ENCODE data around the gene CSGALNACT2. TPM values are rescaled to one million over a fixed set of nuclear protein-coding genes. Genes with fewer than 3 reads are reported as not detected.

CSGALNACT2 gene
- total RNA-seq, 1 experiment from 2014 or later, result 3.6 TPM

- Histone ChIP-seq H3K27me3 (ENCODE audit: low read length) (no peaks in the 10 kb centered on the region), H2AFZ (ENCODE audit: low read length) (no peak overlapping the region), H3K9me2 (replicated peaks; ENCODE audit: low read length) (no peaks in the 10 kb centered on the region; the same call in 1 of the 2 replicates), H3K4me2 (ENCODE audit: low read length) (no peak overlapping the region), H3K4me3 (ENCODE audit: low read length) (no peak overlapping the region), H3K4me1 (ENCODE audit: insufficient read depth, low read length) (no peaks in the 10 kb centered on the region), H3K36me3 (ENCODE audit: low read depth, low read length) (peaks cover 6% of the 10 kb centered on the region), H3K79me2 (ENCODE audit: low read length) (no peaks in the 10 kb centered on the region), H3F3A (ENCODE audit: low read length, unreplicated experiment) (no peaks in the 10 kb centered on the region), H4K20me1 (ENCODE audit: low read length) (no peaks in the 10 kb centered on the region), H3K27ac (ENCODE audit: low read length) (no peak overlapping the region), H3K9me3 (ENCODE audit: low read length) (no peaks in the 10 kb centered on the region), H3K9ac (ENCODE audit: low read length) (no peak overlapping the region)
- ChIA-PET POLR2A (ENCODE audit: unreplicated experiment) (no interaction called here), CTCF (no interaction called here)
- intact Hi-C loops (cut with micrococcal nuclease), result no loop called here
- no peak for TF ChIP-seq CTCF (conservative IDR thresholded peaks at IDR 0.05; ENCODE audit: low read depth, low read length)
- TF ChIP-seq EZH2phosphoT487 (IDR thresholded peaks at IDR 0.05; ENCODE audit: borderline replicate concordance, low read length), result no peak
- no peak for TF ChIP-seq EZH2 (IDR thresholded peaks at IDR 0.05; ENCODE audit: low read length, unreplicated experiment)
- no peak for DNase-seq
- ATAC-seq, result no peak
- BruUV-seq (replicated peaks), result no TSS peak
These were observed 36.7 kb downstream of the CSGALNACT2 start for GRCh38 chr10:43174969-43175368.

- no peak overlapping the region for H3K4me2 ChIP-seq (ENCODE audit: low read length)
- no peak overlapping the region for H3K9ac ChIP-seq (ENCODE audit: low read length)
- DNase-seq, result no peak
- CTCF ChIA-PET, result no interaction called here
- no peaks in the 10 kb centered on the region for H3K27me3 ChIP-seq (ENCODE audit: low read length)
- POLR2A ChIA-PET (ENCODE audit: unreplicated experiment), result no interaction called here
- no peak overlapping the region for H2AFZ ChIP-seq (ENCODE audit: low read length)
- H3K4me1 ChIP-seq (ENCODE audit: insufficient read depth, low read length), result no peaks in the 10 kb centered on the region
- no TSS peak for BruUV-seq (replicated peaks)
- intact Hi-C loops (cut with micrococcal nuclease), result no loop called here
- H4K20me1 ChIP-seq (ENCODE audit: low read length), result no peaks in the 10 kb centered on the region
- no peaks in the 10 kb centered on the region for H3K9me3 ChIP-seq (ENCODE audit: low read length)
- no peak for ATAC-seq
- H3K36me3 ChIP-seq (ENCODE audit: low read depth, low read length), result peaks cover 6% of the 10 kb centered on the region
- TF ChIP-seq CTCF (conservative IDR thresholded peaks at IDR 0.05; ENCODE audit: low read depth, low read length) (no peak), EZH2phosphoT487 (IDR thresholded peaks at IDR 0.05; ENCODE audit: borderline replicate concordance, low read length) (no peak), EZH2 (IDR thresholded peaks at IDR 0.05; ENCODE audit: low read length, unreplicated experiment) (no peak)
- no peaks in the 10 kb centered on the region; the same call in 1 of the 2 replicates for H3K9me2 ChIP-seq (replicated peaks; ENCODE audit: low read length)
- no peaks in the 10 kb centered on the region for H3F3A ChIP-seq (ENCODE audit: low read length, unreplicated experiment)
- no peak overlapping the region for H3K4me3 ChIP-seq (ENCODE audit: low read length)
- H3K27ac ChIP-seq (ENCODE audit: low read length), result no peak overlapping the region
- no peaks in the 10 kb centered on the region for H3K79me2 ChIP-seq (ENCODE audit: low read length)
These were observed 38.0 kb downstream of the CSGALNACT2 start for GRCh38 chr10:43176271-43176670.

GRCh38 chr10:43177595-43177994 lies 39.4 kb downstream of the CSGALNACT2 start:
- no peak for TF ChIP-seq EZH2 (IDR thresholded peaks at IDR 0.05; ENCODE audit: low read length, unreplicated experiment)
- no peak for TF ChIP-seq EZH2phosphoT487 (IDR thresholded peaks at IDR 0.05; ENCODE audit: borderline replicate concordance, low read length)
- TF ChIP-seq CTCF (conservative IDR thresholded peaks at IDR 0.05; ENCODE audit: low read depth, low read length), result no peak
- Histone ChIP-seq H3K4me3 (ENCODE audit: low read length) (no peak overlapping the region), H3K9ac (ENCODE audit: low read length) (no peak overlapping the region), H3K79me2 (ENCODE audit: low read length) (no peaks in the 10 kb centered on the region), H3K9me2 (replicated peaks; ENCODE audit: low read length) (no peaks in the 10 kb centered on the region; the same call in 1 of the 2 replicates), H4K20me1 (ENCODE audit: low read length) (no peaks in the 10 kb centered on the region), H3K4me1 (ENCODE audit: insufficient read depth, low read length) (no peaks in the 10 kb centered on the region), H3K27ac (ENCODE audit: low read length) (no peak overlapping the region), H2AFZ (ENCODE audit: low read length) (no peak overlapping the region), H3K27me3 (ENCODE audit: low read length) (no peaks in the 10 kb centered on the region), H3K9me3 (ENCODE audit: low read length) (no peaks in the 10 kb centered on the region), H3K36me3 (ENCODE audit: low read depth, low read length) (peaks cover 6% of the 10 kb centered on the region), H3F3A (ENCODE audit: low read length, unreplicated experiment) (no peaks in the 10 kb centered on the region), H3K4me2 (ENCODE audit: low read length) (no peak overlapping the region)
- DNase-seq (no peak), ATAC-seq (no peak)
- POLR2A ChIA-PET (ENCODE audit: unreplicated experiment), result no interaction called here
- intact Hi-C loops (cut with micrococcal nuclease), result no loop called here
- no TSS peak for BruUV-seq (replicated peaks)
- CTCF ChIA-PET, result no interaction called here
